Uterus (tissue), 4 donors: Measurements from ENCODE around the gene WWOX. TPM values are rescaled to one million over a fixed set of nuclear protein-coding genes. Genes with fewer than 3 reads are reported as not detected.
A peak's percentile ranks its signal among the peaks of the same experiment; 100 is the strongest.

Experiments used
- DNase-seq, 2 donors: peaks; one replicate each; pipeline ENCODE4 v3.0.0-alpha.2; 2019 to 2020
- H3K27ac ChIP-seq, 2 donors: fragments of 200-600 bp; sonication (generic); 1 replicate in 1 of 2; 2 replicates in 1 of 2; pipeline ENCODE4 v1.5.1; 2016 to 2018
- H3K27me3 ChIP-seq, 2 donors: fragments of 200-600 bp; sonication (generic); one replicate each; pipeline ENCODE4 v1.5.1; 2018 to 2019; ENCODE audit warnings: control low read depth in 1 of 2
- H3K36me3 ChIP-seq, 2 donors: fragments of 200-600 bp; sonication (generic); one replicate each; pipeline ENCODE4 v1.5.1; 2019; ENCODE audit warnings: control low read depth in 1 of 2
- H3K4me1 ChIP-seq, 2 donors: fragments of 200-600 bp; sonication (generic); one replicate each; pipeline ENCODE4 v1.5.1; 2018 to 2019; ENCODE audit warnings: control low read depth in 1 of 2
- H3K4me3 ChIP-seq, 2 donors: fragments of 200-600 bp; sonication (generic); 1 replicate in 1 of 2; 2 replicates in 1 of 2; pipeline ENCODE4 v1.5.1; 2018 to 2019; ENCODE audit warnings: mild to moderate bottlenecking in 1 of 2
- H3K9me3 ChIP-seq, 2 donors: fragments of 200-600 bp; sonication (generic); one replicate each; pipeline ENCODE4 v1.5.1; 2019; ENCODE audit warnings: control low read depth in 1 of 2
- CTCF ChIP-seq, 4 experiments: fragments of 200-600 bp in 2 of 4; fragments of 450-650 bp in 2 of 4; sonication (generic) in 2 of 4; IDR thresholded peaks; one replicate each; pipeline ENCODE4 v1.5.1; 2016 to 2019; ENCODE audit warnings: antibody characterized with exemption in 4 of 4, mild to moderate bottlenecking in 2 of 4, moderate library complexity in 1 of 4
- POLR2A ChIP-seq, 2 donors: fragments of 450-650 bp; IDR thresholded peaks; one replicate each; pipeline ENCODE4 v1.6.1; 2016; ENCODE audit warnings: antibody characterized with exemption in 2 of 2, mild to moderate bottlenecking in 1 of 2, moderate library complexity in 1 of 2
- intact Hi-C: fragments of 100-400 bp; cut with DNase I; formaldehyde crosslinking; loops from one replicate; pipeline ENCODE4 v1.15.1; 2023; ENCODE audit warnings: low total_unique reads
- total RNA-seq, 4 donors: library from RNA; depleted of rRNA in 3 of 4; stranded (reverse); fragments of >200 nt in 3 of 4; gene quantifications; one replicate each; pipeline versions ENCODE4 v1.1.0 to v1.2.4, GENCODE V29; 2014 to 2023
- donor health status: DM: yes; HTN: yes; CAD: no.

WWOX gene
- total RNA-seq, 4 donors from 2014 or later, result 34.1 to 99.9 (median 55.8) TPM

- H3K4me1 ChIP-seq, result peaks cover 0 to 4% of the 10 kb centered on the region in 2 donors
- intact Hi-C loops, result no loop called here
Observed at GRCh38 chr16:78254841-78255240, 155.4 kb downstream of the WWOX start.

GRCh38 chr16:78256686-78257375 lies 157.4 kb downstream of the WWOX start:
- H3K27me3 ChIP-seq, result no peaks in the 10 kb centered on the region
- H3K4me1 ChIP-seq, result peaks cover 0 to 4% of the 10 kb centered on the region in 2 donors
- no peaks in the 10 kb centered on the region for H3K9me3 ChIP-seq
- no peak overlapping the region for H3K27ac ChIP-seq
- DNase-seq, result no peak
- no peak overlapping the region for H3K4me3 ChIP-seq
- TF ChIP-seq CTCF (IDR thresholded peaks at IDR 0.05) (no peak), POLR2A (IDR thresholded peaks at IDR 0.05) (no peak)
- intact Hi-C loops, result no loop called here
- H3K36me3 ChIP-seq, result no peaks in the 10 kb centered on the region

More at GRCh38 chr16:78254841-78255240, 155.4 kb downstream of the WWOX start:
- no peak for DNase-seq
- TF ChIP-seq CTCF (IDR thresholded peaks at IDR 0.05) (no peak), POLR2A (IDR thresholded peaks at IDR 0.05) (no peak)
- H3K9me3 ChIP-seq, result no peaks in the 10 kb centered on the region
- no peak overlapping the region for H3K4me3 ChIP-seq
- H3K27ac ChIP-seq, result no peak overlapping the region
- no peaks in the 10 kb centered on the region for H3K36me3 ChIP-seq
- H3K27me3 ChIP-seq, result no peaks in the 10 kb centered on the region

- no peak for TF ChIP-seq POLR2A (IDR thresholded peaks at IDR 0.05)
- H3K4me1 ChIP-seq, result peaks cover 0 to 4% of the 10 kb centered on the region in 2 donors
- no peak overlapping the region for H3K4me3 ChIP-seq
- H3K27ac ChIP-seq, result peak overlapping the region in 1 of 2 donors; percentile 53
- intact Hi-C loops, result no loop called here
- no peaks in the 10 kb centered on the region for H3K27me3 ChIP-seq
- no peaks in the 10 kb centered on the region for H3K36me3 ChIP-seq
- no peaks in the 10 kb centered on the region for H3K9me3 ChIP-seq
- no peak for DNase-seq
Observed at GRCh38 chr16:78257376-78257728, 157.9 kb downstream of the WWOX start.

GRCh38 chr16:78258375-78259065 lies 159.1 kb downstream of the WWOX start:
- Histone ChIP-seq H3K4me3 (no peak overlapping the region), H3K9me3 (no peaks in the 10 kb centered on the region), H3K36me3 (no peaks in the 10 kb centered on the region), H3K4me1 (peaks cover 0 to 4% of the 10 kb centered on the region in 2 donors), H3K27ac (peak overlapping the region; percentile 53 to 63), H3K27me3 (no peaks in the 10 kb centered on the region)
- intact Hi-C loops, result no loop called here
- no peak for DNase-seq
- no peak for TF ChIP-seq POLR2A (IDR thresholded peaks at IDR 0.05)
- TF ChIP-seq CTCF (IDR thresholded peaks at IDR 0.05), result no peak

GRCh38 chr16:78259873-78260272 lies 160.4 kb downstream of the WWOX start:
- no peak for DNase-seq
- H3K4me3 ChIP-seq, result no peak overlapping the region
- H3K9me3 ChIP-seq, result no peaks in the 10 kb centered on the region
- H3K4me1 ChIP-seq, result peaks cover 0 to 4% of the 10 kb centered on the region in 2 donors
- no peaks in the 10 kb centered on the region for H3K27me3 ChIP-seq
- H3K36me3 ChIP-seq, result no peaks in the 10 kb centered on the region
- intact Hi-C loops, result no loop called here
- no peak for TF ChIP-seq CTCF (IDR thresholded peaks at IDR 0.05)
- no peak for TF ChIP-seq POLR2A (IDR thresholded peaks at IDR 0.05)
- H3K27ac ChIP-seq, result no peak overlapping the region
